GM18870 (cell line): ENCODE measurements around the gene SORL1.

ENCODE experiments used
- ATAC-seq: cut with Tn5 transposase; IDR thresholded peaks from one replicate; pipeline ENCODE4 v1.9.1; 2021; ENCODE audit warnings: moderate library complexity; ENCODE audit not compliant: unreplicated experiment

The SORL1 gene

DNA sequence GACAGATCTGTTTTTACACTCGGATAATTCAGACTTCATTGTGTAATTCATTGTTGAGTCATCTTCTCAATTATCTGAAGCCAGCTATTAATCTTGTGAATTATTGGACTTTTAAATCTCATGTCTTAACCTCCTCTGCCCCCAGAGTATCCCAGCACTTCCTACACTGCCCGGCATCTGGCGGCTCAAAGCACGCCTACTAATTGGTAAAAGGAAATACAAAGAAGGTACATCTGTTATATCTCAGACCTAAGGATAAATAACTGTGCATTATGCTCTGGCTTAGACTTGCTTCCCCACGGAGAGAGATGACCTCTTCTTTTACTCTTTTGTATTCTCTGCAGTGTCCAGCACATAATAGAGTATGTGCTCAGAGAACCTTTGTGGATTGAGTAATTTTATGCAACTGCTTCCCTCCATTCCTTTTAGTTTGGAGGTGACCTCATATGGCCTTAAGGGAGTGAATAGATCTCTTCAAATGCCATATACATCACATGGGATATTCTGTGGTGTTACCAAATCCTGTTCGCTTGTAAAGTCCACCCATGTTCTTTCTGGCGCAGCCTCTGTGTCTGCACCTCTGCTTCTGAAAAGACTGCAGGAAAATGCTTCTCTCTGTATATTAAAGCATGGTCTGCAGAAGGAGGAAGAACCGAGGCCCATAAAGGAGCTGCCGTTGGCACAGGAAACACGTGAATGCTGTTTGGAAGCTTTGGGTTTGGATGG, 126.3 kb downstream of the SORL1 start:
- ATAC-seq: no peak

DNA sequence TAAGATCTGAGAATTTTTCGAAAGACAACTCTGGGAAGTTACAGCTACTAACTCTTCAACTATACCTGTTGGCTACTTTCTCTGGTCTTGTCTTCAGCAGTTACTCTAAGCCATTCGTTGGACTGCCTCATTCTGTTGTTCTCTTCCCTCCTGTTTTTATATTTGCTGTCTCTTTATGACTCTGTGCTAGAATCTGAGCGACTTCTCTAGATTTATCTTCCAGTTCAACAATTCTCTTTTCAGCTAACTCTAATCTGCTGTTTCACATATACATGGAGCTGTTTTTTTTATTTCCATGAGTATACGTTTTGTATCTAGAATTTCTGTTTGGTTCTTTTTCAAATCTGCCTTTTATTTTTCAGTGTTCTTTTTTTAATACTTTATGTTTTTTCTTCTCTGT, 128.0 kb downstream of the SORL1 start:
- ATAC-seq: no peak

DNA sequence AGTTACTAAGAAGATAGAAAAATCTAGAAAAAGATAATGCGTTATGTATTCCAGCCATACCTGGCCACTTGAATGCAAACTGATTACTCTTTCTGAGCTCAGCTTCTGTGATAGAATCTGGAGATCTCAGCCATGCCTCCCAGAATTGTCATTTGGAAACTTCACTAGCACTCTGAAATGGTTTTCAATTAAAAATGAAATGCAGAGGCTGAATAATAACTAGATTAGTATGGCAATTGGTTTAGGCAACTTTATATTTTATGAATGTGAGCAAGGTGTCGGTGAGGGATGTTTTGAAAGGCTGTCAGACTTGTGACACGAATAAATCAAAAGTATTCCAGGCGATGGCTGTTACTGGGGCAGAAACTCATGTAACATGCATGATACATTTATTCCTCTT, 129.5 kb downstream of the SORL1 start:
- no peak for ATAC-seq

DNA sequence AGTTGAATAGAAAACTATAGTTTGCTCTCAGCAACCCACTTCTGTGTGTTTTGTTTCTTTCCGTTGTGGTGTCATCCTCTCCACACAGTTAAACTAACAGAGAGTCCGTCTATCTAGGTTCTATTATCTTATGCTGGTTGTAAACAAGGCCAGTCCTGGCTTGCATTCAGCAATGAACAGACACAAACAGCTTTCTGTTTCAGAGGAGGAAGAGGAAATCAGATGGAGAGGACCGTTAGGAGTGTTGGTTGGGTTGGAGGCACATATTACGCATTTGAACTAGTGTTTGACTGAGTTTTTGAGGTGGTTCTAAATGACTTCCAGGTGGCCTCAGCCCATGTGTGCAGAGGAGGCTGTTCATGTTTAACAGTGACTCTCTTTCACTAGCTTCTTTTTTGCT, 130.2 kb downstream of the SORL1 start:
- no peak for ATAC-seq

DNA sequence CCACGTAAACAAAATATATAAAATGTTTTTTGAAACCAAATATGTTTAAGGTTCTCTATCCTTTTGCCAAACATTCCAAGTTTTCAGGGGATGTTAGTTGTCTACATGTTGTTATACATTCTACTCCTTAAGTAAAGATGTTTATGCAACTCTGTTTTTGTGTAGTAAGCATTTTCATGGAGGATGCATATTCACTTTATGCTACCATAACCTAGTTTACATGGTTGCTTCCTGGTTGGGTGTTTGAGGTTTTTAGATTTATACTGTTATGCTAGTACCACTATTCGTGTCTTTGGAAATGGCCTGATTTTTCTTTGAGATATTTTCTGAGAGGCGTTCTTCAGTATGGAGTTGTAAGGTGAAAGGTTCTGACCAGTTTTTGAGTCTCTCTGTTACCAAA, 131.7 kb downstream of the SORL1 start:
- no peak for ATAC-seq

DNA sequence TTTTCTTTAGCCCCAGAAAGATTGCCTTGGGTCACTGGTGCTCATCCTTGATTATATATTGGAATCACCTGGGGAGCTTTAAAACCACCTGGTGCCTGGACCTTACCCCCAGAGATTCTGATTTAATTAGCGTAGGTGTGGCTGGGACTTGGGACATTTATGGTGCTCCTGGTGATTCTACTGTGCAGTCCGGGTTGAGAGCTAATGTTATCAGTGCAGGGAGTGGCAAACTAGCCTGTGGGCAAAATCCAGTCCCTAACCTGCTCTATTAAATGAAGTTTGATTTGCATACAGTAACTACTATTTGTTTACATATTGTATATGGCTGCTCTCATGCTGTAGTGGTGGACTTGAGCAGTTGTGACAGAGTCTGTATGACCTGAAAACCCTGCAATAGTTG, 134.6 kb downstream of the SORL1 start:
- ATAC-seq: no peak

DNA sequence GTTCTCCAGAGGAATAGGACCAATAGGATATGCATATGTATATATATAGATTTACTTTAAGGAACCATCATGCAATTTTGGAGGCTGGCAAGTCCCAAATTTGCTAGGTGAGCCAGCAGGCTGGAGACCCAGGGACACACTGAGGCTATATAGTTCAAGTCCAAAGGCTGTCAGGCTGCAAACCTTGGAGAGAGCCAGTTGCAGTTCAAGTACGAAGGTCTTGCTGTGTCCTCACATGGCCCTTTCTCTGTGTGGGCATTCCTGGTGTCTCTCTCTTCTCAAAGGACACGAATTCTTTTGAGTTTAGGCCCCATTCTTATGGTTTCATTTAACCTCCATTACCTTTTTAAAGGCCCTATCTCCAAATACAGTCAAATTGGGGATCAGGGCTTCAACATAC, 135.1 kb downstream of the SORL1 start:
- ATAC-seq: no peak

DNA sequence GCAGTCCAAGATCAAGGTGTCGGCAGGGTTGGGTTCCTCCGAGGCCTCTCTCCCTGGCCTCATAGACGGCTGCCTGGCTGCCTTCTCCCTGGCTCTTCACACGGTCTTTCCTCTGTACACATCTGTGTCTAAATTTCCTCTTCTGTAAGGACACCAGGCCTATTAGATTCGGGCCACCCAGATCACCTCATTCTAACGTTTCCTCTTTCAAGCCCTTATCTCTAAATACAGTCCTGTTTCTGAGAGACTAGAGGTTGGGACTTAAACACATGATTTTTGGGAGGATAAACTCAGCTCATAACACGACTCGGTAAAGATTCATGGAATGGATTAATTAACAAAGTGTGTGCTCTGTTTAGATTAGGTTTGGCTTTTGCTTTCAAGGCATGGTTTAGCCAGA, 136.6 kb downstream of the SORL1 start:
- no peak for ATAC-seq

DNA sequence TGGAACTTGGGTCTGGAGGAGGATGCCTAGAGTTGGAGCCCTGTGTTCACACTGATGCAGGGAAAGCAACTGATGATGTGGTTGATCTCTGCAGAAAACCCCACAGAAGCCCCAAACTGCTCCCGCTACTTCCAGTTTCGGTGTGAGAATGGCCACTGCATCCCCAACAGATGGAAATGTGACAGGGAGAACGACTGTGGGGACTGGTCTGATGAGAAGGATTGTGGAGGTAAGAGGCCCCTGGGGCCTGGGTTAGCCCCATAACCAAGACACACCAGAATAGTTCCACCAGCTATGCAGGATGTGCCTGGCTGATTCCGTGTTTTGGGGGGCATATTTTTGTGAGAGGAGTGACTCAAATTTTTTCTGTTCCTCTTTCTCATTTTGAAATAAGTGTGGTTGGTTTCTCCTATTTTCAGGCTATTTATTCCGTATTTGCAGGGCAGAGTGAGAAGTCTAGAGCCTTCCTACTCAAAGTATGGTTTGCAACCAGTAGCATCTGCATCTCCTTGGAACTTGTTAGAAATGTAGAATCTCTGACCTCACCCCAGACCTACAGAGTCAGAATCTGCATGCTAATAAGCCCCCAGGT, 137.9 kb downstream of the SORL1 start:
- peak; percentile 79 for ATAC-seq

DNA sequence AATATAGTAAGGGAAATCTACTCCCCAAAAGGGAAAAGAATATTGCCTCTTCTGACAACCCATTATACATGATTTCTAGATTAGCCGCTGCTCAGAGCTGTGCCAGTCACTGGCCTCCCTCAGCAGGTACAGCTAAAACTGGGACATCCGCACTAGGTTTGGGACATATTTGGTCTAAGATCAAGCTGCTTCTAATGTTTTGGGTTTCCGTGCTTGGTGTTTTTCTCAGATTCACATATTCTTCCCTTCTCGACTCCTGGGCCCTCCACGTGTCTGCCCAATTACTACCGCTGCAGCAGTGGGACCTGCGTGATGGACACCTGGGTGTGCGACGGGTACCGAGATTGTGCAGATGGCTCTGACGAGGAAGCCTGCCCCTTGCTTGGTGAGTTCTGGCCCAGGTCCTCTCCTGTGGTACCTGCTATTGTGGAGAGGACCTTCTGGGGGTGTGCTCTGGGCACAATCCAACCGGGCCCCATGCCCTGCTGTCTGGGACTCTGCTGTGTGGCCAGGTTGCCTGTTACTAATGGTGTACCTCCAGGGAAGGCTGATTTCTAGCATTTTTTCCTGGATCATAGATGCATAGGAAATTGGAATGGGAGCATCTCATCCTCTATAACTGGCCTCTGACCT, 138.8 kb downstream of the SORL1 start:
- ATAC-seq: no peak

DNA sequence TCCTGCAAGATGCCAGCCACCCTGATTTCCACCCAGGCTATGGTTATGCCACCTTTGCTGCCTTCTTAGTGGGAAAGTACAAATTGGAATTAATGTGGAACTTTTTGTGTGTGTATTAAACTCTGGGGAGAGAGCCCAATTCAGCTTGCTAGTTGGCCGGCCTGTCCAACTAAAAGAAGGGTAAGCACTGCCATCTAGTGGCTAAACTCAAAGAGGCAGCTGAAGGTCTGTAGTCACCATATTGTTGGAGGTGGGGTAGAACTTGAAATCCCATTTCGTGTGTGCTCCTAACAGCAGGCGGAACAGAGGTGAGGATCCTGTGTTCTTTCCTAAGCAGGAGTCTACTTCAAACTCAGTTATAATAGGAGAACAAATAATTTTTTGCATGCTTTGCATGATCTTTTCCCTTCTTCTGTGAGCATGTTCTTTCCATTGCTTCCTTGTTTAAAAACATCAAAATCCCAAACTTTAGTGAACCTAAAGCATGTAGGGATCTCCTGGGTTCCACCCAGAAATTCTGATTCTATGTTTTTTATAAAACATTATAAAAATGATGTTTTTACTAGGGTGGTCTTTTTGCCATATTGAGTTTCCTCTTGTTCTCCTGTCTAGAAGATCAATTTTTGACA, 139.4 kb downstream of the SORL1 start:
- ATAC-seq: no peak

DNA sequence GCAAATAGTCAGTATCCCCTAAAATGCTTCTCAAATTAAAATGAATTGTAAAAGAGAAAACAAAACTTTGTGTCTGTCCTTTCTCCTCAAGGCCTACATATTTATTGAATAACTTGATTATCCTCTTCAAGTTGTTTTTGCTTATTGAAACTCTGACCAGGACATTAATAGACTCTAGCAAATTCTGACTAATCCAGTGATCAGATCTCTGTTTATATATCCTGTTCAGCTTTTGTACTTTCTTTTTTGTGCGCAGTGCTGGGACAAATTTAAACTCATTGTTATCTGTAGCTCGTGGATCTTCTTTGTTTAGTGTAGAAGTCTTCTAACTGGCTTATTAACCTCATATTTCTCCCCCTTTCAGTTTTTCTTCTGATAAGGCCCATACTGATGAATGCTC, 140.6 kb downstream of the SORL1 start:
- ATAC-seq: no peak

DNA sequence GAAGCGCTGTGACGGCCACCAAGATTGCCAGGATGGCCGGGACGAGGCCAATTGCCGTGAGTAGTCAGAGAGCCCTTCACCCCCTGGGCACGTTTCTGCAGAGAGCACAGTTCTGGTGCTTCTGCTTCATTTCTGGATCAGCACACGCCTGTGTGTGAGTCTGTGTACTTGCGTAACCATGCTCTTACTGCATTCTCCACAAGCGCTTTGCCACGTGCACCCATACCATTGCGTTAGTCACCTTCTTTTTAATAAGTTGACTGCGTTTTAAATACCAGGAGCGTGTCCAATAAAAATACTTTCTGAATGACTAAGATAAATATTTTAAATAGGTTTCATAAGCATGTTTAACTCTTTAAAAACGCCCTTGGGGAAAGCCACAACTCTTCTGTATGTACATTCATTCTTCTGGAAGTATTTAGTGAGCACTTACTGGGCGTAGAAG, 143.6 kb downstream of the SORL1 start:
- ATAC-seq: no peak

DNA sequence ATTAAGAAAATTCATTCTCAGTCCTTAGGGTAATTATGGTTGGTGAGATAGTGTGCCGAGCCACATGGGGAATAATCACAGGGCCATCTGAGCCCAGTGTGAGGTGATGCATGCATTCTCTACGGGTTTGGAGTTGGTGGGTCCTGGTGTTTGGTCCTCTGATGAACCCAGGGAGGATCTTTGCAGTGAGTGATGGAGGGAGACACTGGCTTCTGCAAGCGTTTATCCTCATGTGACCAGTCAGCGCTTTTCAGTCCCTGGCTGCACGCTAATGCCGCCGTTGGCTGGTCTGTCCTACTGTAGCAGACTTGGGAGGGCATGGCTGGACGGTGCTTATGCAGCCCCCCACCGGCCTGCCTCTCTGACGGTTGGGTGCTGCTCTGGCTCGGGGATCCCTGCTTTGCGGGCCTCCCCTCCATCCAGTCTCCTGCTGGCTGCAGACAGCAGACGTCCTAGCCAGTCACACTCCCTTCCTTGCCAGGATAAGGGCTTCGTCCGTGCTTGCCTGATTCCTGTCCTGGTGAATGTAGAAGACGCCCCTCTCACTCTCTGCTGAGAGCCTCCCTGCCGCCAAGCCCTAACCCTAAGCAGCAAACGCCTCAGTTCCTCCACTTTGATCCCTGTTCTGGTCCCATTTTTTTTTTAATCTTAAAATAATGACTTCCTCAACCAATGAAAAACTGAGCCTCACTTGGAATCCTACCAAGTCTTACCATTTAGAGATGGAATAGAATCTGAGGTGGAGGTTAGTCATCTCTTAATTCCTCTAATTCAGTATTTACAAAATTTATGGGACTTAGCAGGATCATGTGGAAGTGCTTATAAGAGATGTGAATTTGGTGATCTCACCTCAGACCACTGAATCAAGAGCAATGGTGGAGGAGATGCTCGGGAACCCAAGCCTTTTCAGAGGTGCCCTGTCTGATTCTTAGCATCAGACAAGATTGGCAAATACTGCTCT, 144.4 kb downstream of the SORL1 start:
- no peak for ATAC-seq

DNA sequence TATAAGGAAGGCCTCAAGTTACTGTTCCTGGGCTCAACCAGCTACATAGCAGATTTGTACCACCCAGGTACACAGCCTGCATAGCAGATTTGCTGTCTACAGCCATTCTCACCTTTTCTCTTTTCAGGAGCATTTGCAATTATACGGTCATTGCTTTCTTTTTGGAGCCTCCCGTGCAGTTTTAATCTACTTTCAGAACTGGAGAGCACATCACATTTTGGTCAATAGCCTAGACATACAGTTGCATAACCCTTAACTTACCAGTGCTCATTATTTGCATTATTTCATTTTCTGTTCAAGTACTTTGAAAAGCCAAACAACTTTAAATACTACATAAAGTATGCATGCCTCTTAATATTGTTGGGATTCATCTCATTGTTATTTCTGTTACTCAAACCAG, 151.2 kb downstream of the SORL1 start:
- ATAC-seq: no peak

DNA sequence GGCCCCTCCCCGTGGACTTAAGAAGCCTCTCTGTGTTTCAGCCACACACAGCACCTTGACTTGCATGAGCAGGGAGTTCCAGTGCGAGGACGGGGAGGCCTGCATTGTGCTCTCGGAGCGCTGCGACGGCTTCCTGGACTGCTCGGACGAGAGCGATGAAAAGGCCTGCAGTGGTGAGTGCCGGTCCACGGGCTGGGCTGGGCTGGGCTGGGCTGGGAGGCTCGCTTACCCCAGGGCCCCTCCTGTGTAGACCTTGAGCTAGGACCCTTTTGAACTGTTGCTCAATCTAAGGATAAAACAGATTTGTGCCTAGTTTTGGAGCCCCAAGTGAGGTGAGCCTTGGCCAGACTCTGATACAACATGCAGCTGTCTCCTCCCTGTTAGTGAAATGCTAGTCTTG, 152.0 kb downstream of the SORL1 start:
- ATAC-seq: no peak

DNA sequence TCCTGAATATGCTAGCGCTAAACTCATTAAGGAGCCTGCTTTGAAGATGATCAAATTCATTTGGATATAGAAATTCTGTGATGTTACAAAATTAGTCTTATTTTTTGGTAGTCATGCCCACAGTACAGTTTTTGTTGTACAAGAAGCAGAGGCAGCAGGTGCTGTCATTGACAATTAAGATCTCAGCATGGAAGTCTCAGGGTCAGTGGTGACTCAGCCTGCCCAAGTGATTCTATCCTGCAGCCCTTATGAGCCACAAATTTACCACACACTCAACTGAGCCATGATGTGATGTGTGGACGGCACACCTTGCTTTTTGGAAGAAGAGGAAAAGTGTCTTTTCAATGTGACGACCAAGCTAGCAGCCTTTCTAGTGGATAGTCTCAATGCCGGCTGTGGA, 154.2 kb downstream of the SORL1 start:
- no peak for ATAC-seq

DNA sequence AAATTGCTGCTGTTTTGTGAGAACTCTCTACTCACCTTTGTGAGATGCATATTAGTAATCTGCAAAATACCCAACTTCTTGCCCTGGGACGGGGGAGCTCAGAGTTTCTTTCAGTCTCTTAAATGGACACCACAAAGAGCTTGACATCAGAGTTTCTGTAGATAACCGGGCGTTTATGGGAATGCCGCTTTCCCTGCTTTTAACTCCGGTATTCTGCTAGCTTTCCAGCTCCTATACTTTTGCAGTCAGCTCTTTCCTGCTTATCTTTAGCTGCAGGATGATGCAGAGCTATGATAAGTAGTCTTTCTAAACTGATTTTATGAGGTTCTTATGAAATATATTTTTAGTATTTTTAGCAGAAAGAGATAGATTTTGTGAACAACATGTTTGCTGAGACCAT, 155.2 kb downstream of the SORL1 start:
- no peak for ATAC-seq

DNA sequence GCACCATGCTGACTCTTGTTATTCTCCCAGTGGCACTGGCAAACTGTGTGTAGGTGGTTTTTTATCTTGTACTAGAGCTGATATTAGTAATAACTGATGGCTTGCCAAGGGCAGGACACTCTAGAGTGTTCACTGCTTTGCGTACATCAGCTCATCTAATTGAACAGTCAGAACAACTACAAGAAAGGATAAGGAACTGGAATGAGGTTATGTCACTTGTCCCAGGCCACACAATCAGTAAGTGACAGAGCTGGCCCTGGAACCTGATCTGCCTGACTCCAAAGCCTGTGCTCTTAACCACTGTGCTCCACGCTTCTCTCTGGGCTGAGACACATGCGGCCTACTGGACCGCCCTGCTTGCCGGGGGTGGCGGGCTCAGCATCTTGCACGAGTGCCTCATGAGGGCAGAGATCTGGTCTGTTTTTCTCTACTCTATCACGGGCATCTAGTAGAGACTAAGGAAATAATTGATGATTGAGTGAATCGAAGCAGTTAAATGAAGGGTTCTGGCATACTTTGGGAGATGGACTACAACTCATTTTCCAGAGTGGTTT, 156.5 kb downstream of the SORL1 start:
- no peak for ATAC-seq

DNA sequence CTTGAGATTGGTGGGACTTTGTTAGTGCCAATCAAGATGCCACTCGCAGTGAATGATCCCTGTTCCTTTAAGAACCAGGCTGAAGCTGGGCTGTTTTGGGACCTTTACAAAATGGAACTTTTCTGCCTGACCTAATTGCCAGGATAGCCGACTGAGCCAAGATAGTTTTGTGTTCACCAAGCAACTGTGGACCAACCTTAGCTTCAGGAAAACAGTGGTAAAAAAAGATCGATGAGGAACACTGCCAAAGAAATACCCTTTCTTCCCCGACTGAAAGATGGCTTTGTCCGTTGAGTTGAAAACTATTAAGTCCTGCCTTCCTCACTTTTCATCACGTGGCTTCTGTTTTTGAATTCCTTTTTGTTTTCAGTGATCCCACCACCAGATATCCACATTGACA, 158.6 kb downstream of the SORL1 start:
- no peak for ATAC-seq

DNA sequence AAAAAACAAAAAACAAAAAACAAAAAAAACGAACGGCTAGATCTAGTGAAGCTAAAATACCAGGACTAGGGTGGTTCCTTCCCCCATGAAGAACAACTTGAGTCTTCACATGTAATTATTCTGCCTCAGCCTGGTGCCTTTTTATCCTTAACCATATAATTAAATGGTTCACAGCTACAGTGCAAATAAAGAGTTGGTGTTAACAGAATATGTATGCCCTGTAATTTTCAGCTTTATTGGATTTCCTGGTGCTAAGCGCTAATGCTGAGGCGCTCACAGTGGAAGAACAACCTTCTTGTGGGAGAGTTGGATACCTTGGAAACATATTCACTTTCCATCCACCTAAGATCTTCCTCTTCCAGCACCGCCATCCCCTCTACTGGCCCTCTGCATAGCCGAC, 159.1 kb downstream of the SORL1 start:
- ATAC-seq: no peak
